ENCODE measurements around the gene OR4D2.

OR4D2 gene

GRCh38 chr17:58172369-58173071 is 5.7 kb downstream of the OR4D2 start:
- 86 to 100% methylated on average over 1 of the region's 2 CpGs for WGBS, 2 experiments (ENCODE audit: insufficient coverage in 2 of 2)
- Histone ChIP-seq H3K27ac (ENCODE audit: low read depth, low read length, severe bottlenecking) (no peak overlapping the region), H3K4me3 (ENCODE audit: extremely low read depth, insufficient read depth, low read length, poor library complexity, severe bottlenecking) (no peak overlapping the region), H3K4me1 (ENCODE audit: control insufficient read depth, insufficient read depth, low read length, poor library complexity, severe bottlenecking) (no peaks in the 10 kb centered on the region), H3K9me3 (ENCODE audit: control insufficient read depth, low read length) (no peaks in the 10 kb centered on the region), H3K36me3 (ENCODE audit: control insufficient read depth, insufficient read depth, low read length) (no peaks in the 10 kb centered on the region)

GRCh38 chr17:58174871-58175270 is 8.1 kb downstream of the OR4D2 start:
- Histone ChIP-seq H3K4me3 (ENCODE audit: extremely low read depth, insufficient read depth, low read length, poor library complexity, severe bottlenecking) (no peak overlapping the region), H3K27ac (ENCODE audit: low read depth, low read length, severe bottlenecking) (no peak overlapping the region), H3K36me3 (ENCODE audit: control insufficient read depth, insufficient read depth, low read length) (no peaks in the 10 kb centered on the region), H3K4me1 (ENCODE audit: control insufficient read depth, insufficient read depth, low read length, poor library complexity, severe bottlenecking) (no peaks in the 10 kb centered on the region), H3K9me3 (ENCODE audit: control insufficient read depth, low read length) (no peaks in the 10 kb centered on the region)
- 44 to 63% methylated on average over 2 of the region's 3 CpGs for WGBS, 2 experiments (ENCODE audit: insufficient coverage in 2 of 2)

- 43 to 87% methylated on average over 3 to 5 of the region's 7 CpGs for WGBS, 2 experiments (ENCODE audit: insufficient coverage in 2 of 2)
- Histone ChIP-seq H3K4me3 (ENCODE audit: extremely low read depth, insufficient read depth, low read length, poor library complexity, severe bottlenecking) (no peak overlapping the region), H3K4me1 (ENCODE audit: control insufficient read depth, insufficient read depth, low read length, poor library complexity, severe bottlenecking) (no peaks in the 10 kb centered on the region), H3K27ac (ENCODE audit: low read depth, low read length, severe bottlenecking) (no peak overlapping the region), H3K9me3 (ENCODE audit: control insufficient read depth, low read length) (no peaks in the 10 kb centered on the region), H3K36me3 (ENCODE audit: control insufficient read depth, insufficient read depth, low read length) (no peaks in the 10 kb centered on the region)
These were observed 9.4 kb downstream of the OR4D2 start for GRCh38 chr17:58176200-58176599.

- no peaks in the 10 kb centered on the region for H3K36me3 ChIP-seq (ENCODE audit: control insufficient read depth, insufficient read depth, low read length)
- peaks cover 9% of the 10 kb centered on the region for H3K4me1 ChIP-seq (ENCODE audit: control insufficient read depth, insufficient read depth, low read length, poor library complexity, severe bottlenecking)
- 81 to 83% methylated on average over 3 to 4 of the region's 4 CpGs for WGBS, 2 experiments (ENCODE audit: insufficient coverage in 2 of 2)
- no peak overlapping the region for H3K27ac ChIP-seq (ENCODE audit: low read depth, low read length, severe bottlenecking)
- H3K9me3 ChIP-seq (ENCODE audit: control insufficient read depth, low read length), result no peaks in the 10 kb centered on the region
- no peak overlapping the region for H3K4me3 ChIP-seq (ENCODE audit: extremely low read depth, insufficient read depth, low read length, poor library complexity, severe bottlenecking)
These were observed 15.0 kb downstream of the OR4D2 start for GRCh38 chr17:58181796-58182195.

GRCh38 chr17:58183514-58183913 is 16.7 kb downstream of the OR4D2 start:
- H3K36me3 ChIP-seq (ENCODE audit: control insufficient read depth, insufficient read depth, low read length), result no peaks in the 10 kb centered on the region
- H3K4me3 ChIP-seq (ENCODE audit: extremely low read depth, insufficient read depth, low read length, poor library complexity, severe bottlenecking), result no peak overlapping the region
- WGBS, 2 experiments (ENCODE audit: insufficient coverage in 2 of 2), result 85 to 100% methylated on average over 1 to 3 of the region's 4 CpGs
- peaks cover 9% of the 10 kb centered on the region for H3K4me1 ChIP-seq (ENCODE audit: control insufficient read depth, insufficient read depth, low read length, poor library complexity, severe bottlenecking)
- no peaks in the 10 kb centered on the region for H3K9me3 ChIP-seq (ENCODE audit: control insufficient read depth, low read length)
- H3K27ac ChIP-seq (ENCODE audit: low read depth, low read length, severe bottlenecking), result no peak overlapping the region

GRCh38 chr17:58184308-58184985 is 17.7 kb downstream of the OR4D2 start:
- no peaks in the 10 kb centered on the region for H3K36me3 ChIP-seq (ENCODE audit: control insufficient read depth, insufficient read depth, low read length)
- H3K9me3 ChIP-seq (ENCODE audit: control insufficient read depth, low read length), result no peaks in the 10 kb centered on the region
- 61 to 69% methylated on average over 6 to 10 of the region's 10 CpGs for WGBS, 2 experiments (ENCODE audit: insufficient coverage in 2 of 2)
- no peak overlapping the region for H3K27ac ChIP-seq (ENCODE audit: low read depth, low read length, severe bottlenecking)
- H3K4me1 ChIP-seq (ENCODE audit: control insufficient read depth, insufficient read depth, low read length, poor library complexity, severe bottlenecking), result peaks cover 9% of the 10 kb centered on the region
- H3K4me3 ChIP-seq (ENCODE audit: extremely low read depth, insufficient read depth, low read length, poor library complexity, severe bottlenecking), result no peak overlapping the region

- WGBS, 2 experiments (ENCODE audit: insufficient coverage in 2 of 2), result 88 to 97% methylated on average over 8 of the region's 8 CpGs
These were observed 18.4 kb downstream of the OR4D2 start for GRCh38 chr17:58184986-58185761.

GRCh38 chr17:58186591-58186990 is 19.8 kb downstream of the OR4D2 start:
- no peak overlapping the region for H3K4me3 ChIP-seq (ENCODE audit: extremely low read depth, insufficient read depth, low read length, poor library complexity, severe bottlenecking)
- WGBS, 2 experiments (ENCODE audit: insufficient coverage in 2 of 2), result 77 to 94% methylated on average over 3 of the region's 4 CpGs
- no peaks in the 10 kb centered on the region for H3K9me3 ChIP-seq (ENCODE audit: control insufficient read depth, low read length)
- H3K4me1 ChIP-seq (ENCODE audit: control insufficient read depth, insufficient read depth, low read length, poor library complexity, severe bottlenecking), result peaks cover 9% of the 10 kb centered on the region
- no peaks in the 10 kb centered on the region for H3K36me3 ChIP-seq (ENCODE audit: control insufficient read depth, insufficient read depth, low read length)
- H3K27ac ChIP-seq (ENCODE audit: low read depth, low read length, severe bottlenecking), result no peak overlapping the region

More at GRCh38 chr17:58184986-58185761, 18.4 kb downstream of the OR4D2 start:
- Histone ChIP-seq H3K27ac (ENCODE audit: low read depth, low read length, severe bottlenecking) (no peak overlapping the region), H3K36me3 (ENCODE audit: control insufficient read depth, insufficient read depth, low read length) (no peaks in the 10 kb centered on the region), H3K9me3 (ENCODE audit: control insufficient read depth, low read length) (no peaks in the 10 kb centered on the region), H3K4me1 (ENCODE audit: control insufficient read depth, insufficient read depth, low read length, poor library complexity, severe bottlenecking) (peaks cover 9% of the 10 kb centered on the region), H3K4me3 (ENCODE audit: extremely low read depth, insufficient read depth, low read length, poor library complexity, severe bottlenecking) (no peak overlapping the region)

GRCh38 chr17:58187063-58187462 is 20.3 kb downstream of the OR4D2 start:
- no peak overlapping the region for H3K4me3 ChIP-seq (ENCODE audit: extremely low read depth, insufficient read depth, low read length, poor library complexity, severe bottlenecking)
- no peaks in the 10 kb centered on the region for H3K36me3 ChIP-seq (ENCODE audit: control insufficient read depth, insufficient read depth, low read length)
- no peaks in the 10 kb centered on the region for H3K9me3 ChIP-seq (ENCODE audit: control insufficient read depth, low read length)
- H3K27ac ChIP-seq (ENCODE audit: low read depth, low read length, severe bottlenecking), result no peak overlapping the region
- H3K4me1 ChIP-seq (ENCODE audit: control insufficient read depth, insufficient read depth, low read length, poor library complexity, severe bottlenecking), result peaks cover 9% of the 10 kb centered on the region
- 93 to 95% methylated on average over 5 to 6 of the region's 6 CpGs for WGBS, 2 experiments (ENCODE audit: insufficient coverage in 2 of 2)

GRCh38 chr17:58187675-58188074 is 20.9 kb downstream of the OR4D2 start:
- Histone ChIP-seq H3K36me3 (ENCODE audit: control insufficient read depth, insufficient read depth, low read length) (no peaks in the 10 kb centered on the region), H3K4me1 (ENCODE audit: control insufficient read depth, insufficient read depth, low read length, poor library complexity, severe bottlenecking) (peaks cover 9% of the 10 kb centered on the region), H3K4me3 (ENCODE audit: extremely low read depth, insufficient read depth, low read length, poor library complexity, severe bottlenecking) (no peak overlapping the region), H3K9me3 (ENCODE audit: control insufficient read depth, low read length) (no peaks in the 10 kb centered on the region), H3K27ac (ENCODE audit: low read depth, low read length, severe bottlenecking) (no peak overlapping the region)
- 83 to 93% methylated on average over 2 to 3 of the region's 7 CpGs for WGBS, 2 experiments (ENCODE audit: insufficient coverage in 2 of 2)
